K562 (cell line): Measurements from ENCODE around the gene HERC5. TPM values are rescaled to one million over a fixed set of nuclear protein-coding genes. Genes with fewer than 3 reads are reported as not detected.

Experiments used
- ATAC-seq: fragments of 200-7000 bp; cut with Tn5 transposase; 3 replicates; pipeline ENCODE4 v1.9.1; 2020; ENCODE audit warnings: moderate library complexity
- BruUV-seq: library from RNA; stranded (reverse); fragments of 400-500 nt; replicated peaks from 2 replicates; lab custom pipeline; 2021; lab: Mats Ljungman, UMichigan
- CTCF ChIA-PET: fragments of 300-600 bp; formaldehyde crosslinking; extraction: SDS; loops from one replicate; lab custom pipeline; 2021; ENCODE audit warnings: low intra/inter-chr PET ratio; lab: Yijun Ruan, JAX
- POLR2A ChIA-PET: fragments of 300-600, 350-650 bp; sonication (Branson Sonifier 250); formaldehyde crosslinking; extraction: SDS; loops from one replicate; lab custom pipeline; 2021; ENCODE audit warnings: antibody characterized with exemption, inconsistent platforms; lab: Yijun Ruan, JAX
- DNase-seq, 4 experiments: peaks; one replicate each; pipeline versions ENCODE4 v3.0.0 to v3.0.0-alpha.2; 2011 to 2018; ENCODE audit warnings: low spot score in 3 of 4, mixed read lengths in 3 of 4; ENCODE audit errors: extremely low read depth in 1 of 4
- FAIRE-seq: peaks from 2 replicates; lab custom pipeline; 2011; peaks lifted over from hg19 to GRCh38; lab: Jason Lieb, UNC
- H2AFZ ChIP-seq: 2 replicates; pipeline ENCODE4 v1.6.0; 2011; ENCODE audit warnings: low read depth, low read length, control low read depth, inconsistent platforms
- H3K27ac ChIP-seq: fragments of 200-600 bp; 3 replicates; pipeline ENCODE4 v1.8.0; 2011; ENCODE audit warnings: low read depth, mild to moderate bottlenecking, control low read depth, inconsistent platforms, low read length, moderate library complexity, mixed read lengths; ENCODE audit errors: extremely low read depth
- H3K27me3 ChIP-seq, 2 experiments: fragments of 300-600 bp in 1 of 2; 2 replicates in 1 of 2; 3 replicates in 1 of 2; pipeline versions ENCODE4 v1.6.0 to v1.8.0; 2011; ENCODE audit warnings: inconsistent platforms in 2 of 2, low read length in 2 of 2, mild to moderate bottlenecking in 1 of 2, mixed read lengths in 1 of 2, moderate library complexity in 1 of 2; ENCODE audit not compliant: control insufficient read depth in 2 of 2, insufficient read depth in 2 of 2
- H3K36me3 ChIP-seq: fragments of 300-600 bp; 3 replicates; pipeline ENCODE4 v1.8.0; 2011; ENCODE audit warnings: mild to moderate bottlenecking, low read length, inconsistent platforms; ENCODE audit not compliant: control insufficient read depth, insufficient read depth
- H3K4me1 ChIP-seq, 2 experiments: fragments of 200-600 bp in 1 of 2; replicated peaks in 1 of 2; 2 replicates in 1 of 2; 3 replicates in 1 of 2; pipeline versions ENCODE4 v1.5.1 to v1.8.0; 2011; ENCODE audit warnings: inconsistent platforms in 2 of 2, low read length in 2 of 2, mild to moderate bottlenecking in 1 of 2, mixed read lengths in 1 of 2, moderate library complexity in 1 of 2; ENCODE audit not compliant: control insufficient read depth in 2 of 2, insufficient read depth in 2 of 2
- H3K4me2 ChIP-seq: 2 replicates; pipeline ENCODE4 v1.6.1; 2011; ENCODE audit warnings: low read length, control low read depth, inconsistent platforms, mixed read lengths; ENCODE audit not compliant: insufficient read depth
- H3K4me3 ChIP-seq: fragments of 200-600 bp; sonication (generic), shearing (Covaris generic); 2 replicates; pipeline ENCODE4 v1.5.1; 2016; ENCODE audit warnings: control low read depth, inconsistent platforms
- H3K79me2 ChIP-seq: fragments of 200-600 bp; 3 replicates; pipeline ENCODE4 v1.8.0; 2011; ENCODE audit warnings: low read length, inconsistent platforms; ENCODE audit not compliant: control insufficient read depth, insufficient read depth
- H3K9ac ChIP-seq, 2 experiments: 2 replicates each; pipeline versions ENCODE4 v1.6.0 to v1.6.1; 2011; ENCODE audit warnings: low read depth in 2 of 2, low read length in 2 of 2, control low read depth in 1 of 2, inconsistent platforms in 1 of 2, mild to moderate bottlenecking in 1 of 2, mixed read lengths in 1 of 2; ENCODE audit not compliant: insufficient read depth in 1 of 2
- H3K9me1 ChIP-seq: one replicate; pipeline ENCODE4 v1.6.0; 2011; ENCODE audit warnings: inconsistent platforms, mild to moderate bottlenecking, low read length, moderate library complexity; ENCODE audit not compliant: control insufficient read depth, insufficient read depth
- H3K9me3 ChIP-seq: replicated peaks from 2 replicates; pipeline ENCODE4 v1.5.1; 2011; ENCODE audit warnings: low read depth, low read length, inconsistent platforms; ENCODE audit not compliant: control insufficient read depth, insufficient read depth
- H4K20me1 ChIP-seq: replicated peaks from 2 replicates; pipeline ENCODE4 v1.6.1; 2011; ENCODE audit warnings: low read length, inconsistent platforms, mixed read lengths; ENCODE audit not compliant: control insufficient read depth, insufficient read depth
- ADNP ChIP-seq: fragments of 200-800 bp; sonication (Bioruptor generic); IDR thresholded peaks from 2 replicates; pipeline ENCODE4 v1.6.1; 2016; ENCODE audit warnings: missing genetic modification characterization, missing compliant biosample characterization
- EP300 ChIP-seq: IDR thresholded peaks from 2 replicates; pipeline ENCODE4 v1.6.1; 2012; ENCODE audit warnings: low read length, improper control_type of control experiment
- HNRNPK ChIP-seq: fragments of 200-400 bp; formaldehyde crosslinking; IDR thresholded peaks from one replicate; pipeline ENCODE4 v1.6.1; 2018; ENCODE audit warnings: mild to moderate bottlenecking, low read depth, low read length; ENCODE audit not compliant: poor library complexity, severe bottlenecking
- JUND ChIP-seq, 2 experiments: IDR thresholded peaks; 2 replicates in 1 of 2; 3 replicates in 1 of 2; pipeline ENCODE4 v1.6.1; 2011; ENCODE audit warnings: borderline replicate concordance in 2 of 2, low read depth in 2 of 2, low read length in 2 of 2, improper control_type of control experiment in 1 of 2, missing biosample characterization in 1 of 2, missing genetic modification characterization in 1 of 2, missing genetic modification reagents in 1 of 2
- KLF1 ChIP-seq: fragments of 450-650 bp; IDR thresholded peaks from 2 replicates; pipeline ENCODE4 v1.6.1; 2016; ENCODE audit warnings: missing genetic modification characterization, missing compliant biosample characterization
- MAZ ChIP-seq, 2 experiments: fragments of 450-650 bp in 1 of 2; sonication (generic) in 1 of 2; formaldehyde crosslinking; IDR thresholded peaks in 1 of 2; conservative IDR thresholded peaks in 1 of 2; 2 replicates each; pipeline versions ENCODE4 v1.4.0 to v1.5.0; 2020; ENCODE audit warnings: mild to moderate bottlenecking in 1 of 2, missing genetic modification reagents in 1 of 2
- PCBP1 ChIP-seq: fragments of 200-400 bp; formaldehyde crosslinking; IDR thresholded peaks from 2 replicates; pipeline ENCODE4 v1.6.1; 2018; ENCODE audit warnings: mild to moderate bottlenecking, low read depth, low read length; ENCODE audit not compliant: poor library complexity, severe bottlenecking
- WGBS: fragments of 100-300 bp; shearing (Covaris generic); methylation state at CpG from one replicate; pipeline ENCODE4 v1.1.6; 2016; ENCODE audit warnings: low coverage, mixed read lengths; ENCODE audit not compliant: insufficient coverage; ENCODE audit errors: missing lambda C conversion rate; 5-methylcytosine and 5-hydroxymethylcytosine counted together
- in situ Hi-C: fragments of 300-500 bp; cut with MboI; formaldehyde crosslinking; loops from 4 replicates; pipeline ENCODE4 v1.15.0; 2018; ENCODE audit warnings: inconsistent platforms, mixed read lengths
- intact Hi-C: fragments of 100-400 bp; cut with micrococcal nuclease; formaldehyde crosslinking; loops from 2 replicates; pipeline ENCODE4 v1.14.2; 2022
- polyA plus RNA-seq, 8 experiments: library from polyadenylated mRNA; depleted of rRNA in 4 of 8; stranded (reverse) in 5 of 8; unstranded in 3 of 8; fragments of >200 nt; fragmentation: Nextera tagmentation in 2 of 8; fragmentation: Illumina TruSeq in 1 of 8; extraction: Ambion mirVana in 2 of 8; extraction: Trizol in 1 of 8; gene quantifications; 2 replicates each; pipeline versions ENCODE4 v1.2.1 to v1.2.3, GENCODE V29; 2011 to 2014; ENCODE audit warnings: inconsistent platforms in 1 of 8, missing spikeins in 1 of 8
- total RNA-seq, 7 experiments: library from RNA; depleted of rRNA in 6 of 7; stranded (reverse); fragments of >200 nt in 6 of 7; fragmentation: Illumina TruSeq in 2 of 7; extraction: Trizol in 2 of 7; gene quantifications; 2 replicates each; pipeline versions ENCODE4 v1.2.1 to v1.2.3, GENCODE V29; 2011 to 2021; ENCODE audit warnings: low replicate concordance in 1 of 7

The HERC5 gene
- total and polyA plus RNA-seq, 9 of the 15 experiments (the other 6 are each of a cell fraction or from before 2014, with no cell fraction given): 0.18 TPM; not detected in 8

DNA sequence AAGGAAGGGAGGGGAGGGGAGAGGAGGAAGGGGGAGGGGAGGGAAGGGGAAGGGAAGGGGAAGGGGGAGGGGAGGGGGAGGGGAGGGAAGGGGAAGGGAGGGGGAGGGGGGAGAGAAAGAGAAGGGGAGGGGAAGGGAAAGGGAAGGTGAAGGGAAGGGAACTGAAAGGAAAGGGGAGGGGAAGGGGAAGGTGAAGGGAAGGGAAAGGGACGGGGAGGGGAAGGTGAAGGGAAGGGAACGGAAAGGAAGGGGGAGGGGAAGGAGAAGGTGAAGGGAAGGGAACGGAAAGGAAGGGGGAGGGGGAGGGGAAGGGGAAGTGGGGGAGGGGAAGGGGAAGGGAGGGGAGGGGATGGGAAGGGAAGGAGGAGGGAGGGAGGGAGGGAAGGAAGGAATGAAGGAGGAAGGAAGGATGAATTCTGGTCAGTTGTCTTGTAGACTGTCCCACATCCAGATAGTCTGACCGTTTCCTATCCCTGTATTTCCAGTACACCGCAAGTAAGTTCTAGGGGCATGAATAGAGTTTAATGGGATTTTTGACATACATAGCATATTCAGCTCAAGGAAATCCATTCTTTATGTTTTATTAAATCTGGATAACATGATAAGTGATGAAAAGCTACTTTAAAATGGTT is 20.4 kb downstream of the HERC5 start:
- no peak for ATAC-seq
- Histone ChIP-seq H3K27me3 (no peaks in the 10 kb centered on the region; a peak in 2 of 5 replicates), H2AFZ (no peak overlapping the region), H3K4me3 (no peak overlapping the region), H3K9ac (no peak overlapping the region), H3K4me2 (no peak overlapping the region), H3K9me1 (no peaks in the 10 kb centered on the region), H3K79me2 (no peaks in the 10 kb centered on the region), H4K20me1 (no peaks in the 10 kb centered on the region), H3K9me3 (no peaks in the 10 kb centered on the region), H3K4me1 (no peaks in the 10 kb centered on the region), H3K36me3 (no peaks in the 10 kb centered on the region), H3K27ac (no peak overlapping the region)
- no peak for TF ChIP-seq JUND (IDR thresholded peaks at IDR 0.05; ENCODE audit: borderline replicate concordance, low read depth, low read length)
- TF ChIP-seq JUND (tag; IDR thresholded peaks at IDR 0.05; ENCODE audit: borderline replicate concordance, low read depth, low read length): no peak
- peak; percentile 34 for TF ChIP-seq HNRNPK
- TF ChIP-seq PCBP1: peak; percentile 25
- ChIA-PET CTCF (no interaction called here), POLR2A (no interaction called here)
- no CpG with 5 or more reads among the region's 5 CpGs for WGBS
- intact Hi-C loops: no loop called here
- no peak for DNase-seq
- no peak for FAIRE-seq
- no TSS peak for BruUV-seq
- in situ Hi-C loops: no loop called here

DNA sequence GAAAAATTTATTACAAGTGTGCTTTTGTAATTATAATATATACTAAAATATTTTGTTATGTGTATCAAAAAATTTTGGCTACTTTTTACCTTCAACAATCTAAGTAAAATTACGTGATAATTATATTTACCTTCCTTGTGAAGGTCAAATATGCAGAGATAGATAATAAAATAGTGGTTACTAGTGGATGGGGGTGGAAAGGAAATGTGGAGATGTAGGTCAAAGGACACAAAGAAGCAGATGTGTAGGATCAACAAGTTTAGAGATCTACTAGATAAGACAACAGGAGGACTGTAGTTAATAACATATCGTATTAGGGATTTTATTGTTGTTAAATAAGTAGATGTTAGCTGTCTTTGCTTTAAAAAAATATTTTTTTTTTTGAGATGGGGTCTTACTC is 21.3 kb downstream of the HERC5 start:
- H3K4me1 ChIP-seq: no peaks in the 10 kb centered on the region
- intact Hi-C loops (no loop called here), in situ Hi-C loops (no loop called here)
- ATAC-seq: no peak
- POLR2A ChIA-PET: no interaction called here
- H3K9me1 ChIP-seq: no peaks in the 10 kb centered on the region
- no peak overlapping the region for H2AFZ ChIP-seq
- 5% methylated on average over 2 of the region's 2 CpGs for WGBS
- CTCF ChIA-PET: no interaction called here
- no peaks in the 10 kb centered on the region for H3K9me3 ChIP-seq
- TF ChIP-seq MAZ (CRISPR knock-in tag; conservative IDR thresholded peaks at IDR 0.05 in 1 of 2, IDR thresholded peaks at IDR 0.05 in 1 of 2) (no peak), ADNP (no peak), KLF1 (tag) (no peak), EP300 (no peak)
- no peaks in the 10 kb centered on the region for H4K20me1 ChIP-seq
- FAIRE-seq: no peak
- H3K4me3 ChIP-seq: no peak overlapping the region
- DNase-seq: no peak
- no peak overlapping the region for H3K4me2 ChIP-seq
- no TSS peak for BruUV-seq
- H3K36me3 ChIP-seq: no peaks in the 10 kb centered on the region
- no peak overlapping the region for H3K9ac ChIP-seq
- H3K27ac ChIP-seq: no peak overlapping the region
- peaks cover 0 to under 1% of the 10 kb centered on the region in 2 experiments; a peak in 3 of 5 replicates for H3K27me3 ChIP-seq
- no peaks in the 10 kb centered on the region for H3K79me2 ChIP-seq
